Caco-2 (cell line): ENCODE measurements around the gene OR6B2. TPM values are rescaled to one million over a fixed set of nuclear protein-coding genes. Genes with fewer than 3 reads are reported as not detected.

Experiments used
- BruUV-seq: library from RNA; stranded (reverse); fragments of 400-500 nt; replicated peaks from 2 replicates; lab custom pipeline; 2021; lab: Mats Ljungman, UMichigan
- CTCF ChIA-PET: fragments of 300-600 bp; sonication (Branson Sonifier 250); formaldehyde crosslinking; loops from one replicate; lab custom pipeline; 2022; ENCODE audit warnings: antibody characterized with exemption; lab: Charles Lee
- POLR2A ChIA-PET: fragments of 300-600 bp; sonication (Branson Sonifier 250); formaldehyde crosslinking; loops from one replicate; lab custom pipeline; 2022; ENCODE audit warnings: antibody characterized with exemption; lab: Charles Lee
- DNase-seq, 2 experiments: peaks; one replicate each; pipeline versions ENCODE4 v3.0.0 to v3.0.0-alpha.2; 2020 to 2022
- H3K27me3 ChIP-seq: replicated peaks from 2 replicates; pipeline ENCODE4 v1.6.0; 2011; ENCODE audit warnings: low read length; ENCODE audit not compliant: control insufficient read depth, insufficient read depth
- H3K36me3 ChIP-seq: 2 replicates; pipeline ENCODE4 v1.5.1; 2011; ENCODE audit warnings: low read length; ENCODE audit not compliant: control insufficient read depth, insufficient read depth
- H3K4me1 ChIP-seq: fragments of 250-450 bp; sonication (Bioruptor Pico); 2 replicates; pipeline ENCODE4 v1.5.1; 2020; ENCODE audit warnings: mild to moderate bottlenecking
- H3K4me3 ChIP-seq: 2 replicates; pipeline ENCODE4 v1.5.1; 2011; ENCODE audit warnings: low read depth, mild to moderate bottlenecking, control low read depth, low read length
- H3K9me3 ChIP-seq: fragments of 250-450 bp; sonication (Bioruptor Pico); 2 replicates; pipeline ENCODE4 v1.5.1; 2020; ENCODE audit warnings: mild to moderate bottlenecking, moderate library complexity
- H3K27ac Mint-ChIP-seq: one replicate; pipeline ENCODE4 v1.8.0; 2022; ENCODE audit warnings: mixed read lengths; ENCODE audit not compliant: unreplicated experiment
- H3K27me3 Mint-ChIP-seq: one replicate; pipeline ENCODE4 v1.8.0; 2022; ENCODE audit warnings: mixed read lengths; ENCODE audit not compliant: insufficient read depth, unreplicated experiment
- H3K36me3 Mint-ChIP-seq: one replicate; pipeline ENCODE4 v1.8.0; 2022; ENCODE audit warnings: mild to moderate bottlenecking, mixed read lengths; ENCODE audit not compliant: insufficient read depth, unreplicated experiment
- H3K4me1 Mint-ChIP-seq: one replicate; pipeline ENCODE4 v1.8.0; 2022; ENCODE audit warnings: low read depth, mixed read lengths; ENCODE audit not compliant: unreplicated experiment
- H3K4me3 Mint-ChIP-seq: one replicate; pipeline ENCODE4 v1.8.0; 2022; ENCODE audit warnings: mild to moderate bottlenecking, moderate library complexity, mixed read lengths; ENCODE audit not compliant: unreplicated experiment
- H3K9me3 Mint-ChIP-seq: one replicate; pipeline ENCODE4 v1.8.0; 2022; ENCODE audit warnings: mixed read lengths; ENCODE audit not compliant: unreplicated experiment
- CTCF ChIP-seq, 2 experiments: fragments of 200-600 bp in 1 of 2; IDR thresholded peaks; 1 replicate in 1 of 2; 2 replicates in 1 of 2; pipeline versions ENCODE4 v1.5.1 to v1.8.0; 2011 to 2022; ENCODE audit warnings: antibody characterized with exemption in 1 of 2, control low read depth in 1 of 2, inconsistent platforms in 1 of 2, low read depth in 1 of 2, low read length in 1 of 2, mild to moderate bottlenecking in 1 of 2, moderate library complexity in 1 of 2; ENCODE audit not compliant: insufficient read depth in 1 of 2, severe bottlenecking in 1 of 2, unreplicated experiment in 1 of 2
- intact Hi-C: fragments of 100-400 bp; cut with micrococcal nuclease; formaldehyde crosslinking; loops from one replicate; pipeline ENCODE4 v1.10.0; 2022; ENCODE audit not compliant: unreplicated experiment
- total RNA-seq: library from RNA; stranded (reverse); gene quantifications from 2 replicates; pipeline ENCODE4 v1.2.3, GENCODE V29; 2022

Gene OR6B2
- total RNA-seq, 1 experiment from 2014 or later: not detected

- H3K9me3 ChIP-seq: no peaks in the 10 kb centered on the region
- Mint-ChIP-seq H3K9me3 (no peaks in the 10 kb centered on the region), H3K4me3 (no peak overlapping the region), H3K27ac (no peak overlapping the region), H3K4me1 (no peaks in the 10 kb centered on the region), H3K36me3 (no peaks in the 10 kb centered on the region), H3K27me3 (peaks cover 17% of the 10 kb centered on the region)
- DNase-seq: no peak
- H3K27me3 ChIP-seq: no peaks in the 10 kb centered on the region
- no peak overlapping the region for H3K4me3 ChIP-seq
- H3K4me1 ChIP-seq: no peaks in the 10 kb centered on the region
- ChIA-PET CTCF (no interaction called here), POLR2A (no interaction called here)
- no peaks in the 10 kb centered on the region for H3K36me3 ChIP-seq
- no peak for TF ChIP-seq CTCF (IDR thresholded peaks at IDR 0.05; ENCODE audit: insufficient read depth in 1 of 2, low read depth in 1 of 2, low read length in 1 of 2, severe bottlenecking in 1 of 2, unreplicated experiment in 1 of 2)
- BruUV-seq: no TSS peak
- intact Hi-C loops: no loop called here
These were observed 38.0 kb upstream of the OR6B2 start for GRCh38 chr2:240068193-240068592.

- POLR2A ChIA-PET: no interaction called here
- CTCF ChIA-PET: no interaction called here
These were observed 36.3 kb upstream of the OR6B2 start for GRCh38 chr2:240066489-240066888.

GRCh38 chr2:240064898-240065297, 34.7 kb upstream of the OR6B2 start:
- POLR2A ChIA-PET: no interaction called here
- Mint-ChIP-seq H3K27me3 (peaks cover 10% of the 10 kb centered on the region), H3K4me1 (no peaks in the 10 kb centered on the region), H3K4me3 (no peak overlapping the region), H3K36me3 (no peaks in the 10 kb centered on the region), H3K9me3 (no peaks in the 10 kb centered on the region), H3K27ac (no peak overlapping the region)
- DNase-seq: no peak
- intact Hi-C loops: no loop called here
- no peaks in the 10 kb centered on the region for H3K9me3 ChIP-seq
- no peaks in the 10 kb centered on the region for H3K36me3 ChIP-seq
- no peaks in the 10 kb centered on the region for H3K4me1 ChIP-seq
- CTCF ChIA-PET: no interaction called here
- no peaks in the 10 kb centered on the region for H3K27me3 ChIP-seq
- TF ChIP-seq CTCF (IDR thresholded peaks at IDR 0.05; ENCODE audit: insufficient read depth in 1 of 2, low read depth in 1 of 2, low read length in 1 of 2, severe bottlenecking in 1 of 2, unreplicated experiment in 1 of 2): no peak
- no TSS peak for BruUV-seq
- H3K4me3 ChIP-seq: no peak overlapping the region

More at GRCh38 chr2:240066489-240066888, 36.3 kb upstream of the OR6B2 start:
- Histone ChIP-seq H3K4me3 (no peak overlapping the region), H3K9me3 (no peaks in the 10 kb centered on the region), H3K36me3 (no peaks in the 10 kb centered on the region), H3K4me1 (no peaks in the 10 kb centered on the region), H3K27me3 (no peaks in the 10 kb centered on the region)
- H3K27me3 Mint-ChIP-seq: peaks cover 11% of the 10 kb centered on the region
- no TSS peak for BruUV-seq
- H3K27ac Mint-ChIP-seq: no peak overlapping the region
- intact Hi-C loops: no loop called here
- TF ChIP-seq CTCF (IDR thresholded peaks at IDR 0.05; ENCODE audit: insufficient read depth in 1 of 2, low read depth in 1 of 2, low read length in 1 of 2, severe bottlenecking in 1 of 2, unreplicated experiment in 1 of 2): no peak
- H3K4me1 Mint-ChIP-seq: no peaks in the 10 kb centered on the region
- H3K4me3 Mint-ChIP-seq: no peak overlapping the region
- DNase-seq: no peak
- no peaks in the 10 kb centered on the region for H3K9me3 Mint-ChIP-seq
- H3K36me3 Mint-ChIP-seq: no peaks in the 10 kb centered on the region
